Erythroblast (primary cell): ENCODE data around the gene RALBP1.

Experiments
- GATA1 ChIP-seq: IDR thresholded peaks from 2 replicates; pipeline ENCODE4 v1.6.1; 2011; ENCODE audit warnings: low read depth, mild to moderate bottlenecking, control low read depth, low read length, moderate library complexity
- POLR2A ChIP-seq: IDR thresholded peaks from 2 replicates; pipeline ENCODE4 v1.6.1; 2011; ENCODE audit warnings: mild to moderate bottlenecking, low read length

DNA sequence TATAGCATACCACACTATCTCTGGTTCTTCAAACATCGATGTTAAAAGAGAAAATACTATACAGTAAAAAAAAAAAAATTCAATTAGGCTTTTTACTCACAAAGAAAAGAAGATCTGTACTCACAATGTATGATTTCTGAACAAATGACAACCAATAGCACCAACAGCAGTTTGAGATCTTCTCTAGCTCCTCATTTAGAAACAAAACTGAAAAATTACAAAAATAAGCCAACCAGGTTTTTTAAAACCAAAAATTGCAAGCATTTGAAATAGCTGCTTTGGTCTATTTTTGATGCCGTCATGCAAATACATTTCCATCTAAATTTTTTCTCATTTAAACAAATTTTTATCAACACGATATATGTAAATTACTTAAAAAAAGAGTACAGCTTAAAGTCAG lies 34.3 kb upstream of the RALBP1 start:
- TF ChIP-seq POLR2A (no peak), GATA1 (no peak)
